ENCODE results near the gene CSNK1E. TPM values are rescaled to one million over a fixed set of nuclear protein-coding genes. Genes with fewer than 3 reads are reported as not detected.

Gene CSNK1E
- total and polyA plus RNA-seq, 9 of the 15 experiments (the other 6 are each of a cell fraction or from before 2014, with no cell fraction given), result 2.7 to 70.0 (median 41.3) TPM

DNA sequence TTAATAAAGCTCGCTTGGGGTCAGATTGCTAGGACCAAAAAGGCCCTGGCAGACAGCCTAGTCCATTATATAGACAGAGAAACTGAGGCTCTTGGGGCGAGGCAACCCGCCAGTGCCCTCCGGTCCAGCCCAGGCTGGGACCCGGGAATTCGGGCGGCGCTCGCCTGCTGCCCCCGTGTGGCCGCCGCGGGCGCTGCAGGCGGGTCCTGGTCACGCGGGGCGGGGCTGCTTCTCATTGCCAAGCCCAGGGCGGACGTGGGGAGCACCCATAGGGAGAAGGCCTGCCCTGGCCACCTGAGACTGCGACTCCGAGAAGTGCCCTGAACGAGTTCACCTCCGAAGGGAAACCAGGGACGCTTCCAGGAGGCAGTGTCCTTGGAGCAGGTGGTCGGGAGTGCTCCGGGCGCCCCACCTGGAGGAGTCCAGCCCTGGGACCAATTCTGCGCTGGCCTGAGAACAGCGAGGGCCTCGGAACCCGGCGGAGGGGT, 36.0 kb upstream of the CSNK1E start (continued):
- TF ChIP-seq, protein P1, sequence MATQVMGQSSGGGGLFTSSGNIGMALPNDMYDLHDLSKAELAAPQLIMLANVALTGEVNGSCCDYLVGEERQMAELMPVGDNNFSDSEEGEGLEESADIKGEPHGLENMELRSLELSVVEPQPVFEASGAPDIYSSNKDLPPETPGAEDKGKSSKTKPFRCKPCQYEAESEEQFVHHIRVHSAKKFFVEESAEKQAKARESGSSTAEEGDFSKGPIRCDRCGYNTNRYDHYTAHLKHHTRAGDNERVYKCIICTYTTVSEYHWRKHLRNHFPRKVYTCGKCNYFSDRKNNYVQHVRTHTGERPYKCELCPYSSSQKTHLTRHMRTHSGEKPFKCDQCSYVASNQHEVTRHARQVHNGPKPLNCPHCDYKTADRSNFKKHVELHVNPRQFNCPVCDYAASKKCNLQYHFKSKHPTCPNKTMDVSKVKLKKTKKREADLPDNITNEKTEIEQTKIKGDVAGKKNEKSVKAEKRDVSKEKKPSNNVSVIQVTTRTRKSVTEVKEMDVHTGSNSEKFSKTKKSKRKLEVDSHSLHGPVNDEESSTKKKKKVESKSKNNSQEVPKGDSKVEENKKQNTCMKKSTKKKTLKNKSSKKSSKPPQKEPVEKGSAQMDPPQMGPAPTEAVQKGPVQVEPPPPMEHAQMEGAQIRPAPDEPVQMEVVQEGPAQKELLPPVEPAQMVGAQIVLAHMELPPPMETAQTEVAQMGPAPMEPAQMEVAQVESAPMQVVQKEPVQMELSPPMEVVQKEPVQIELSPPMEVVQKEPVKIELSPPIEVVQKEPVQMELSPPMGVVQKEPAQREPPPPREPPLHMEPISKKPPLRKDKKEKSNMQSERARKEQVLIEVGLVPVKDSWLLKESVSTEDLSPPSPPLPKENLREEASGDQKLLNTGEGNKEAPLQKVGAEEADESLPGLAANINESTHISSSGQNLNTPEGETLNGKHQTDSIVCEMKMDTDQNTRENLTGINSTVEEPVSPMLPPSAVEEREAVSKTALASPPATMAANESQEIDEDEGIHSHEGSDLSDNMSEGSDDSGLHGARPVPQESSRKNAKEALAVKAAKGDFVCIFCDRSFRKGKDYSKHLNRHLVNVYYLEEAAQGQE (IDR thresholded peaks at IDR 0.05; ENCODE audit: borderline replicate concordance), result peak; percentile 74
- TF ChIP-seq, protein P1 (CRISPR knock-in tag; IDR thresholded peaks at IDR 0.05; ENCODE audit: low read depth), result no peak
